ENCODE data around the gene ASIC2.

The ASIC2 gene

GRCh38 chr17:33292981-33293867, at the start of gene ASIC2:
Gene ASIC2, minus strand, starts transcription at chr17:33293295.
- DNase-seq, result no peak

GRCh38 chr17:33342025-33342424, 48.9 kb upstream of the ASIC2 start:
- DNase-seq, result no peak

GRCh38 chr17:33338242-33338641, 45.1 kb upstream of the ASIC2 start:
- no peak for DNase-seq

- DNase-seq, result no peak
These were observed 42.5 kb upstream of the ASIC2 start for GRCh38 chr17:33335491-33336173.

- no peak for DNase-seq
These were observed 41.6 kb upstream of the ASIC2 start for GRCh38 chr17:33334703-33335102.

- DNase-seq, result no peak
These were observed 37.8 kb upstream of the ASIC2 start for GRCh38 chr17:33330877-33331276.

GRCh38 chr17:33328129-33328528, 35.0 kb upstream of the ASIC2 start:
- no peak for DNase-seq

- DNase-seq, result no peak
These were observed 31.6 kb upstream of the ASIC2 start for GRCh38 chr17:33324736-33325135.

- DNase-seq, result no peak
These were observed 29.0 kb upstream of the ASIC2 start for GRCh38 chr17:33322063-33322462.

- DNase-seq, result no peak
These were observed 25.1 kb upstream of the ASIC2 start for GRCh38 chr17:33318241-33318640.

GRCh38 chr17:33316746-33317145, 23.7 kb upstream of the ASIC2 start:
- no peak for DNase-seq

GRCh38 chr17:33310296-33310695, 17.2 kb upstream of the ASIC2 start:
- no peak for DNase-seq

GRCh38 chr17:33303254-33303653, 10.2 kb upstream of the ASIC2 start:
- no peak for DNase-seq

- DNase-seq, result no peak
These were observed 9.3 kb upstream of the ASIC2 start for GRCh38 chr17:33302394-33302793.

GRCh38 chr17:33300241-33300640, 7.1 kb upstream of the ASIC2 start:
- no peak for DNase-seq

GRCh38 chr17:33299115-33299514, 6.0 kb upstream of the ASIC2 start:
- DNase-seq, result no peak

- DNase-seq, result no peak
These were observed 4.5 kb upstream of the ASIC2 start for GRCh38 chr17:33297643-33298042.

- no peak for DNase-seq
These were observed 1.9 kb upstream of the ASIC2 start for GRCh38 chr17:33294994-33295393.

- DNase-seq, result no peak
These were observed 704 bp downstream of the ASIC2 start for GRCh38 chr17:33292201-33292980.

GRCh38 chr17:33291248-33292200, 1.6 kb downstream of the ASIC2 start:
- DNase-seq, result no peak

- no peak for DNase-seq
These were observed 2.8 kb downstream of the ASIC2 start for GRCh38 chr17:33290253-33290652.

- no peak for DNase-seq
These were observed 4.1 kb downstream of the ASIC2 start for GRCh38 chr17:33288954-33289353.

Measured in NCI-H446 (cell line).